Esophagus squamous epithelium (tissue), 5 donors: ENCODE measurements around the gene UNC13C. TPM values are rescaled to one million over a fixed set of nuclear protein-coding genes. Genes with fewer than 3 reads are reported as not detected.

Source experiments
- DNase-seq: peaks from one replicate; lab custom pipeline; 2025; lab: John Stamatoyannopoulos, UW
- H3K27ac ChIP-seq, 4 donors: fragments of 200-600 bp; sonication (generic); one replicate each; pipeline ENCODE4 v1.5.1; 2016 to 2019; ENCODE audit warnings: mild to moderate bottlenecking in 1 of 4
- H3K27me3 ChIP-seq, 4 donors: fragments of 200-600 bp; sonication (generic); 1 replicate in 3 of 4; 2 replicates in 1 of 4; pipeline versions ENCODE4 v1.5.1 to v1.6.0; 2017 to 2021; ENCODE audit warnings: antibody characterized with exemption in 1 of 4
- H3K36me3 ChIP-seq, 3 donors: fragments of 200-600 bp; sonication (generic); one replicate each; pipeline ENCODE4 v1.5.1; 2016 to 2019
- H3K4me1 ChIP-seq, 3 donors: fragments of 200-600 bp; sonication (generic); one replicate each; pipeline ENCODE4 v1.5.1; 2017 to 2019
- H3K4me3 ChIP-seq, 4 donors: fragments of 200-600 bp; sonication (generic); 1 replicate in 3 of 4; 2 replicates in 1 of 4; pipeline ENCODE4 v1.5.1; 2016 to 2019; ENCODE audit warnings: mild to moderate bottlenecking in 2 of 4, moderate library complexity in 1 of 4
- H3K9me3 ChIP-seq, 3 donors: fragments of 200-600 bp; sonication (generic); one replicate each; pipeline ENCODE4 v1.5.1; 2016 to 2019
- CTCF ChIP-seq, 6 experiments: fragments of 450-650 bp in 4 of 6; fragments of 200-600 bp in 2 of 6; sonication (generic) in 2 of 6; IDR thresholded peaks; one replicate each; pipeline ENCODE4 v1.5.1; 2016 to 2019; ENCODE audit warnings: antibody characterized with exemption in 6 of 6, mild to moderate bottlenecking in 4 of 6, moderate library complexity in 4 of 6
- POLR2A ChIP-seq, 4 donors: fragments of 450-650 bp; IDR thresholded peaks; one replicate each; pipeline ENCODE4 v1.6.1; 2017; ENCODE audit warnings: antibody characterized with exemption in 4 of 4, mild to moderate bottlenecking in 4 of 4, moderate library complexity in 3 of 4
- WGBS, 2 donors: methylation state at CpG; one replicate each; pipeline ENCODE4 v1.1.5; 2018; 5-methylcytosine and 5-hydroxymethylcytosine counted together
- intact Hi-C: fragments of 100-400 bp; cut with DNase I; formaldehyde crosslinking; loops from one replicate; pipeline ENCODE4 v1.15.0; 2022
- total RNA-seq, 4 donors: library from RNA; depleted of rRNA; stranded (reverse); fragments of >200 nt; gene quantifications; one replicate each; pipeline ENCODE4 v1.1.0, GENCODE V29; 2016
- donor health status: DM: yes; HTN: yes; CAD: no.

Gene UNC13C
- total RNA-seq, 4 donors from 2014 or later, result 0.18 to 0.19 TPM; not detected in 2

DNA sequence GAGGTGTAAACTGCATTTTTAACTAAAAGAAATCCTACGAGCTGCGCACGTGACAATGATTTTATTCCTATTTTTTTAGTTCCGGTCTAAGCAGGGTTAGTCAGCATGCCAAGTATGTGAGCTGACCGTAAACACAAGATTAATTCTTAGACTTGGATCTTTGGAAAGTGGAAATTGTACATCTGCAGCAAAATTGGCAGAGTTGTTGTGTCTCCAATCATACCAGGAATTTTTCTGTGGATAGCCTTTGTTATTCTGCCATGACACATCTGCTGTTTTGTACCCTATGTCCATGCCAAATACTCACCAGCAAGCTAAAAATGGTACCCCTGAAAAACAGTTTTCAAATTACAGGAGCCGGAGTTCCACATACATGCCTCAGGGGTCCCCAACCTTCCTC, 562.5 kb downstream of the UNC13C start:
- Histone ChIP-seq H3K4me3 (no peak overlapping the region), H3K27me3 (no peaks in the 10 kb centered on the region), H3K9me3 (peaks cover 0 to 6% (median 0%) of the 10 kb centered on the region in 3 donors), H3K36me3 (no peaks in the 10 kb centered on the region), H3K4me1 (no peaks in the 10 kb centered on the region), H3K27ac (no peak overlapping the region)
- intact Hi-C loops, result no loop called here
- TF ChIP-seq POLR2A (IDR thresholded peaks at IDR 0.05) (no peak), CTCF (IDR thresholded peaks at IDR 0.05) (no peak)
- DNase-seq, result no peak
- 68 to 72% methylated on average over 6 of the region's 6 CpGs for WGBS, 2 donors

GRCh38 chr15:54547491-54547890, 569.2 kb downstream of the UNC13C start:
- H3K4me1 ChIP-seq, result no peaks in the 10 kb centered on the region
- DNase-seq, result no peak
- TF ChIP-seq POLR2A (IDR thresholded peaks at IDR 0.05) (no peak), CTCF (IDR thresholded peaks at IDR 0.05) (no peak)
- no peaks in the 10 kb centered on the region for H3K27me3 ChIP-seq
- no peaks in the 10 kb centered on the region for H3K9me3 ChIP-seq
- intact Hi-C loops, result no loop called here
- 55 to 73% methylated on average over 3 of the region's 3 CpGs for WGBS, 2 donors
- H3K36me3 ChIP-seq, result no peaks in the 10 kb centered on the region
- H3K4me3 ChIP-seq, result no peak overlapping the region
- no peak overlapping the region for H3K27ac ChIP-seq

- 64 to 71% methylated on average over 1 of the region's 1 CpG for WGBS, 2 donors
- Histone ChIP-seq H3K36me3 (no peaks in the 10 kb centered on the region), H3K9me3 (no peaks in the 10 kb centered on the region), H3K27ac (no peak overlapping the region), H3K4me1 (no peaks in the 10 kb centered on the region), H3K4me3 (no peak overlapping the region), H3K27me3 (no peaks in the 10 kb centered on the region)
- intact Hi-C loops, result no loop called here
- no peak for DNase-seq
- TF ChIP-seq CTCF (IDR thresholded peaks at IDR 0.05) (no peak), POLR2A (IDR thresholded peaks at IDR 0.05) (no peak)
Observed at GRCh38 chr15:54550954-54551353, 572.7 kb downstream of the UNC13C start.

DNA sequence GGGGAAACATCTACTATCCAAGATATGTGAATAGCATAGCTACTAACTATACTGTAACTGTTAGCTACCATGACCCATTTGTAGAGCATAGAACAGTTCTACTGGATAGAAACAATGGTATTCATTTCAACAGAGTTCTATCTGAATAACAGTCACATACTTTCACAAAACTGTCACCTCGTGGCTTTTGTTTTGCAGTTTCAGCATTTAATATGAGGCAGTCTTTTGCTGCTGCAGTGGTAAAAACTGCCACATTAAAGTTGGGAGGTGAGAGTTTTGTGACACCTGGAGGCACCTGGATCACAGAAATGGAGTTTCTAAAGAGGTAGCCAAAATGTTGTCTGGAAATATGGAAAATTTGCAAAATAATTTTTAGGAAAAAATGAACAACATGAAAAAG, 578.0 kb downstream of the UNC13C start:
- no peaks in the 10 kb centered on the region for H3K27me3 ChIP-seq

More for the DNA sequence above, 578.0 kb downstream of the UNC13C start:
- TF ChIP-seq POLR2A (IDR thresholded peaks at IDR 0.05) (no peak), CTCF (IDR thresholded peaks at IDR 0.05) (no peak)
- Histone ChIP-seq H3K9me3 (no peaks in the 10 kb centered on the region), H3K4me3 (no peak overlapping the region), H3K27ac (no peak overlapping the region), H3K4me1 (no peaks in the 10 kb centered on the region), H3K36me3 (no peaks in the 10 kb centered on the region)
- intact Hi-C loops, result no loop called here
- DNase-seq, result no peak
- 33 to 46% methylated on average over 1 of the region's 1 CpG for WGBS, 2 donors
